WI38 (cell line): ENCODE results near the gene ASIC1.
A peak's percentile ranks its signal among the peaks of the same experiment; 100 is the strongest.

ENCODE experiments used
- H3K4me3 ChIP-seq: 2 replicates; pipeline ENCODE4 v1.5.1; 2011; ENCODE audit warnings: low read depth, mild to moderate bottlenecking, control low read depth, low read length
- TF ChIP-seq, protein P1 (sequence below): IDR thresholded peaks from 2 replicates; pipeline ENCODE4 v1.5.1; 2012; ENCODE audit warnings: low read depth, mild to moderate bottlenecking, control low read depth, low read length

ASIC1 gene

DNA sequence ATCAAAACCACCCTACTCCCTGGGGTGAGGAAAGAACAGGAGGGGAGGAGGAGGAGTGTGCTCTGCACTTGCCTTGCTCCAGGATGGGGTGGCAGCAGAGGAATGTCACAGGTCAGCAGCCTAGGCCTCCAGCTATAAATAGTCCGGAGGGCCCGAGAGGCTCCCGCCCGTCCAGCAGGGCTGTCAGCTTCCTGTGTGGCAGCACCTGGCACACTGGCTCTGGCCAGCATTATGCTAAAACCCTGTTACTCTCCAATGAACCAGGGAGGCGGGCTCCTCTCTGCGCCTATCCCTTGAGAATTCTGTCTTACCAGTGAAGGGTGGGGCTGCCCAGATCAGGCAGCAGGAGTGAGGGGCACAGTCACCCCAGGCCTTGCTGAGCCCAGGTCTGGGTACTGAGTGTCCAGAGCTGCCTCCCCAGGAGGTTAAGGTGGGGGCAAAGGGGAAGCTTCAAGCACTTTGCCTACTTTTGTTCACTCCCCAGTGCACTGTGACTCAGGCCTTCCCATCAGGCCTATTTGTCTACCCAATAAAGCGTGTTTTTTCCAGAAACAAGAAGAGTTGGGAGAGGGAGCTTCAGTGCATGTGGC is 53.5 kb downstream of the ASIC1 start:
- TF ChIP-seq, protein P1, sequence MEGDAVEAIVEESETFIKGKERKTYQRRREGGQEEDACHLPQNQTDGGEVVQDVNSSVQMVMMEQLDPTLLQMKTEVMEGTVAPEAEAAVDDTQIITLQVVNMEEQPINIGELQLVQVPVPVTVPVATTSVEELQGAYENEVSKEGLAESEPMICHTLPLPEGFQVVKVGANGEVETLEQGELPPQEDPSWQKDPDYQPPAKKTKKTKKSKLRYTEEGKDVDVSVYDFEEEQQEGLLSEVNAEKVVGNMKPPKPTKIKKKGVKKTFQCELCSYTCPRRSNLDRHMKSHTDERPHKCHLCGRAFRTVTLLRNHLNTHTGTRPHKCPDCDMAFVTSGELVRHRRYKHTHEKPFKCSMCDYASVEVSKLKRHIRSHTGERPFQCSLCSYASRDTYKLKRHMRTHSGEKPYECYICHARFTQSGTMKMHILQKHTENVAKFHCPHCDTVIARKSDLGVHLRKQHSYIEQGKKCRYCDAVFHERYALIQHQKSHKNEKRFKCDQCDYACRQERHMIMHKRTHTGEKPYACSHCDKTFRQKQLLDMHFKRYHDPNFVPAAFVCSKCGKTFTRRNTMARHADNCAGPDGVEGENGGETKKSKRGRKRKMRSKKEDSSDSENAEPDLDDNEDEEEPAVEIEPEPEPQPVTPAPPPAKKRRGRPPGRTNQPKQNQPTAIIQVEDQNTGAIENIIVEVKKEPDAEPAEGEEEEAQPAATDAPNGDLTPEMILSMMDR: no peak
- H3K4me3 ChIP-seq: no peak overlapping the region

DNA sequence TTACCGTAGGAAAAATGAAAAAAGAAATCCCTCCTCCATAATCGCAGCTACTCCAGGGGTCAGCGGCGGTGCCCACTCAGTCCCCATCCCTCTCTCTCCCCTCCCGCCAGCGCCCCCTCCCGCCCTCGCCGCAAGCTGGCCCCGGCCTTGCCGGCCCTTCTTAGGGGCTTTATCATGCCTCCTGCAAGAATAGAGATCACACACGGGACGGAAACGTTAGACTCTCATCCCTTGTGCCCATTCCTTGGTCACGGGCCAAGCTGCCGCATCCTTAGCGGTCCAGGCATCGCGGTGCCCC is 53.9 kb downstream of the ASIC1 start:
- TF ChIP-seq, protein P1: no peak
- peak overlapping the region; percentile 29; the same call in 1 of the 2 replicates for H3K4me3 ChIP-seq

DNA sequence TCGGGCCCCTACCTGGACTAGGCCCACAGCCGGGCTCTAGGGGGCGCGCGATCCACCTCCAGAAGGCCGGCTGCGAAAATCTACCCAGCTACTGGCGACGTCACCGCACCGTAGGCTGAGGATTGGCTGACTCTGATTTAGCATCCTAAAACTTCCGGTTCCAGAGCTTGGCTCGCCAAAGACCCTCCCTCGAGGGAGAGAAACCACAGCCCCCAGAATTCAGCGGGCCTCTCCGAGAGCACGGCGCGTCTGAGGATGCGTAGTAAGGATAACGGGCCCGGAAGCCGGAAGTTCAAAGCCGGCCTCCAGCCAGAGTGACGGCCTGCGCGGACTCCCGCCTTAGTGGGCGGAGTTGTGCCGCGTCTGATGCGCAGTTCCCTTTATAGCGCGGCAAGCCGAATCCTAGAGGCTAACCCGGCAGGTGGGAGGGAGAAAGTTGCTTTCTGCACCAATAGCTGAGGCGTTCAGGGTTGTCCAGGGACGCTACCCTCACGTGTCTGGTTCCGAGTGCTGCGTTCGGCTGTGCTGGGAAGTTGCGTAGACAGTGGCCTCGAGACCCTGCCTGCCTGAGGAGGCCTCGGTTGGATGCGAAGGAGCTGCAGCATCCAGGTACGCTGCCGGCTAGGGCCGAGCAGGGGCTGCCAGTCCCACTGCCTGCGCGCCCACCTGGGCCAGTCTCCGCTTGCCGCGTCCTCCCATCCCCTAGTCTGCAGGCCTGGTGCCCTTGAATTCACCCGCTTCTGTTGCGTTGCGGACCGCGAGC is 54.5 kb downstream of the ASIC1 start, which contains the start of gene COX14:
COX14 (plus strand) TSS at position 544 of the 763 bp plus-strand sequence. CDS start 7,808 bp downstream, outside the sequence.
- H3K4me3 ChIP-seq: peak within 1 kb of the TSS; percentile 94
- TF ChIP-seq, protein P1: peak; percentile 85

DNA sequence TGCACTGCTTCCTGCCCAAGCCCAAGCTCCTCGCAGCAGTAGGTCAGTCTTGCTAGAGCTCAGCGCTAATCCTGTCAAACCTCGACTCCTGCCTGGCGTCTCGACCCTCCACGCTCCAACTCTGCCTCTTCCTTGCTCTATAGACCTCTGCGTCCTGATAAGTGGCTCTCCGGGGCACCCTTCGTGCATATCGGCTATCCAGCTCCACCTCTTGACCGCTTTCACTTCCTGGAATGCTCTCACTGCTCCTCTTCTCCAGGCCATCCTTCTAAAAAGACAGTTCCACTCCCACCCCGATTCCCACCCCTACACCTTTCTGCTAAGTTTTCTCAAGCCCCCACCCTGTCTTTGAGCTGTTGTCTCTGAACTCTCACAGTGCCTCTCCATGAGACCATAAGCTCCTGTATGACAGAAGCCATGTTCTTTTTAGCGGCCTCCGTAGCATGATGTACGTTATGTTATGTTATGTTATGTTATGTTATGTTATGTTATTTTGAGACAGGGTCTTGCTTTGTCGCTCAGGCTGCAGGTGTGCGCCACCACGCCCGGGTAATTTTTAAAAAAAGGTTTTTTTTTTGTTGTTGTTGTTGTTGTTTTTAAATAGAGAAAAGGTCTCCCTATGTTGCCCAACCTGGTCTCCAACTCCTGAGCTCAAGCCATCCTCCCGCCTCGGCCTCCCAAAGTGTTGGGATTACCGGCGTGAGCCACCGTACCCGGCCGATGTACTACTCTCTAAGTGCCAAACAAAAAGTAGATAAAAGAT is 55.2 kb downstream of the ASIC1 start:
- TF ChIP-seq, protein P1: no peak

DNA sequence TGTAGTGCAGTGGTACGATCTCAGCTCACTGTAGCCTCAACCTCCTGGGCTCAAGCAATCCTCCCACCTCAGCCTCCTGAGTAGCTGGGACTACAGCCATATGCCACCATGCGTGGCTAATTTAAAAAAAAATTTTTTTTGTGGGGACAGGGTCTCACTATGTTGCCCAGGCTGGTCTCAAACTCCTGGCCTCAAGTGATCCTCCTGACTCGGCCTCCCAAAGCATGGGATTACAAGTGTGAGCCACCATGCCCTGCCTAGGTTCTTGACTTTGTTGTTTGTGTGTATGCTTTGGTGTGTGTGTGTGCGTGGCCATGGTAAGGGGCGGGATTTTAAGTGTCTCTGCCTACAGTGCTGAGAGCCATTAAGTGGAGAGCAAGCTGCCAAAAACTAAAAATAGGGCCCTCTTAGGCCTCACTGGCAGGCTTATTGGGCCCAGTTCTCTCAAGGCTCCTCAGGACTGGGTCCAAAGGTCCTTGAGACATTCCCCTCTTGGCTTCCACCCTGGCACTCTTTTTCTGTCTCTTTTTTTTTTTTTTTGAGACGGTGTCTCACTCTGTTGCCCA is 59.7 kb downstream of the ASIC1 start:
- TF ChIP-seq, protein P1: no peak
- no peak overlapping the region for H3K4me3 ChIP-seq

More for the DNA sequence above, 55.2 kb downstream of the ASIC1 start:
- peak overlapping the region; percentile 94 for H3K4me3 ChIP-seq

DNA sequence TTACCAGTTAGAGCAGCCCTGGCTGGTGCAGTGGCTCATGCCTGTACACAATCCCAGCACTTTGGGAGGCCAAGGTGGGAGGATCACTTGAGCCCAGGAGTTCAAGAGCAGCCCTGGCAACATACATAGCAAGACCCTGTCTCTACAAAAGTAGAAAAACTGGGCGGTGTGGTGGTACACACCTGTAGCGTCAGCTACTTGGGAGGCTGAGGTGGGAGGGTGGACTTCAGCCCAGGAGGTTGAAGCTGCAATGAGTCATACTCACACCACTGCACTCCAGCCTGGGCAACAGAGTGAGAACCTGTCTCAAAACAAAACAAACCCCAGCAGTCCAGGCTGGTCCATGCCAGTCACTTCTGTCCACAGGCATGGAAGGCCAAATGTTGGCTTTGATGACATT is 62.0 kb downstream of the ASIC1 start:
- no peak overlapping the region for H3K4me3 ChIP-seq
- TF ChIP-seq, protein P1: no peak
